Measurements from ENCODE around the gene CAPZB.
"Not testable (repeated sequence)": the region's sequence is repeated elsewhere in the genome, so short reads cannot be mapped to it uniquely, and the experiment has no call there.

Gene CAPZB

DNA sequence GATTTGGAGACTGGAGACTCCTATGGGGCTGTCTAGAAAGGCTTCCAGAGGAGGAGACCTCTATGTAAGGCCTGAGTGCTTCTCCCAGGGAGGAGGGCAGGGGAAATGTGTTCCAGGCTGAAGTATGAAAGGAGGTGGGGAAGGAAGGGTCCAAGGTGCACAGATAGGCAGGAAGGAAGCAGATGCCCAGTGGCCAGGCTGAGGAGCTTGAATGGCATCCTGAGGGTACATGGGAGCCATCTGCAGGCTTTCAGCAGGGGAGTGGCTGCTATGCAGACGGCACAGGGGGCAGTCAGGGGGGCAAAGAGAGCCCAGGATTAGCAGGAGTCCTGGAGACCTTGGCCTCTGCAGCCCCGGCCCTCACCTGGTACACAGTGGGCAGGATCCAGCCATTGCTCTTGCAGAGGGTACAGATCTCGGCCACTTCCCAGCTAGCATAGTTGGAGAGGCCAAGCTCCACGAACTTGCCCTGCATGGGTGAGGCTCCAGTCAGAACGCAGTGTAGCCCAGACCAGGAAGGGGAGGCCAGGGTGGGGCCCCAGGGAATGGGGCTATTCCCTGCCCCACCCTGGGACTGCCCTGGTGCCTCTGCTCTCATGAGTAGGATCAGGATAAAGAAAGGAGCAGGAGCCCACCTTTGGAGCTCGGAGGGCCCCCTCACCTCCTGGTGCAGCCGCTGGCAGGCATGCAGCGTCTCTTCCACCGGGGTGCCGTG is 177.4 kb downstream of the CAPZB start:
- Mint-ChIP-seq H3K4me1 (ENCODE audit: low read depth) (peaks cover 21% of the 10 kb centered on the region), H3K27ac (no peak overlapping the region), H3K4me3 (no peak overlapping the region), H3K27me3 (no peaks in the 10 kb centered on the region), H3K36me3 (ENCODE audit: low read depth) (peaks cover 67% of the 10 kb centered on the region), H3K9me3 (no peaks in the 10 kb centered on the region)
- DNase-seq, result peak; percentile 21

DNA sequence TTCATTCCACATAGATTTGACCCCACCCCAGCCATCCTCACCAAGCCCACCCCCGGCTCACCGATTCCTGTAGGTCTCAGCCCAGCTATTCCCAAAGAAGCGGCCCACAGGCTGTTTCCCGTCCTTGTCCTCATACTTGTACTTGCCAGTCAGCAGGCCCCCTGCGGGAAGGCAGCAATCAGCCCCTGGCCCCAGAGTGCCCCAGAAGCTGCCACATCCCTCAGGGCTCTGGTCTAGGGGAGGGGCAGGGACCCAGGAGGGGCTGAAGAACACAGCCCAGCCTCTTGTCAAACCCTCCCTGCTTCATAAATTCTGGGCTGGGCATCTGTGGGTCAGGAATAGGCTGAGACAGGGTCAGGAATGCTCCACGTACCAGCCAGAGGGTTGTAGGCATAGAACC is 178.4 kb downstream of the CAPZB start:
- no peak overlapping the region for H3K4me3 Mint-ChIP-seq
- H3K9me3 Mint-ChIP-seq, result no peaks in the 10 kb centered on the region
- peaks cover 17% of the 10 kb centered on the region for H3K4me1 Mint-ChIP-seq (ENCODE audit: low read depth)
- peaks cover 77% of the 10 kb centered on the region for H3K36me3 Mint-ChIP-seq (ENCODE audit: low read depth)
- H3K27ac Mint-ChIP-seq, result no peak overlapping the region
- no peaks in the 10 kb centered on the region for H3K27me3 Mint-ChIP-seq
- DNase-seq, result no peak

GRCh38 chr1:19305880-19306279 is 179.5 kb downstream of the CAPZB start:
- Mint-ChIP-seq H3K9me3 (no peaks in the 10 kb centered on the region), H3K36me3 (ENCODE audit: low read depth) (peaks cover 70% of the 10 kb centered on the region), H3K27ac (no peak overlapping the region), H3K4me3 (no peak overlapping the region), H3K4me1 (ENCODE audit: low read depth) (peaks cover 11% of the 10 kb centered on the region), H3K27me3 (no peaks in the 10 kb centered on the region)
- no peak for DNase-seq

- peaks cover 75% of the 10 kb centered on the region for H3K36me3 Mint-ChIP-seq (ENCODE audit: low read depth)
- H3K27me3 Mint-ChIP-seq; H3K4me1 Mint-ChIP-seq (ENCODE audit: low read depth); H3K4me3 Mint-ChIP-seq; H3K27ac Mint-ChIP-seq; DNase-seq; H3K9me3 Mint-ChIP-seq: not testable (repeated sequence)
Observed at GRCh38 chr1:19304081-19304480, 181.3 kb downstream of the CAPZB start.

DNA sequence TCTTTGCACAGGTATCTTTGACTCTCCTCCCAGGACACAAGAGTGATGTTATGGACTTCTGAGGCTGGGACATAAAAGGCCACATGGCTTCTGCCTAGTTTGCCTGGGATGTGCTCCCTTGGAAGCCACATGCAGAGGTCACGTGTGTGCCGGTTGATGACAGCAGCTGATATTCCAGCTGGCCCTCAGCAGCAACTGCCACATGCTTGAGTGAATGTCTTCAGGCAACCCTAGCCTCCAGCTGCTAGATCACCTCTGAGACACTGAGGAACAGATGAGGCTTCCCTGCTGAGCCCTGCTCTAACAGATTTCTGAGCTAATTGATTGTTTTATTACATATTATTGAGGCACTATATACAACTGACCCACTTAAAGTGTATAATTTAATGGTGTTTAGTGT is 185.1 kb downstream of the CAPZB start:
- H3K27me3 Mint-ChIP-seq, result no peaks in the 10 kb centered on the region
- peaks cover 52% of the 10 kb centered on the region for H3K36me3 Mint-ChIP-seq (ENCODE audit: low read depth)
- peaks cover 8% of the 10 kb centered on the region for H3K9me3 Mint-ChIP-seq
- H3K4me3 Mint-ChIP-seq, result no peak overlapping the region
- no peak overlapping the region for H3K27ac Mint-ChIP-seq
- no peaks in the 10 kb centered on the region for H3K4me1 Mint-ChIP-seq (ENCODE audit: low read depth)
- no peak for DNase-seq

GRCh38 chr1:19294638-19295037 is 190.7 kb downstream of the CAPZB start:
- no peak for DNase-seq
- no peaks in the 10 kb centered on the region for H3K4me1 Mint-ChIP-seq (ENCODE audit: low read depth)
- H3K9me3 Mint-ChIP-seq, result peaks cover 23% of the 10 kb centered on the region
- no peak overlapping the region for H3K27ac Mint-ChIP-seq
- peaks cover 32% of the 10 kb centered on the region for H3K36me3 Mint-ChIP-seq (ENCODE audit: low read depth)
- peaks cover 3% of the 10 kb centered on the region for H3K27me3 Mint-ChIP-seq
- H3K4me3 Mint-ChIP-seq, result no peak overlapping the region

GRCh38 chr1:19289244-19289643 is 196.1 kb downstream of the CAPZB start:
- H3K9me3 Mint-ChIP-seq, result peaks cover 6% of the 10 kb centered on the region
- H3K4me1 Mint-ChIP-seq (ENCODE audit: low read depth), result peaks cover 6% of the 10 kb centered on the region
- peak overlapping the region; percentile 55 for H3K4me3 Mint-ChIP-seq
- H3K27me3 Mint-ChIP-seq, result peaks cover 21% of the 10 kb centered on the region
- DNase-seq, result no peak
- H3K27ac Mint-ChIP-seq, result no peak overlapping the region
- H3K36me3 Mint-ChIP-seq (ENCODE audit: low read depth), result peaks cover 9% of the 10 kb centered on the region

Measured in activated T-cell treated with anti-CD3 and anti-CD28 coated beads, Interleukin-2, amount 50 U/mL, for 24 hours (primary cell).